ENCODE results near the gene CLEC6A.
"Not testable (repeated sequence)": the region's sequence is repeated elsewhere in the genome, so short reads cannot be mapped to it uniquely, and the experiment has no call there.

The CLEC6A gene

GRCh38 chr12:8496074-8496473 is 40.3 kb downstream of the CLEC6A start:
- not testable (repeated sequence) for DNase-seq

- DNase-seq: no peak
Measured at GRCh38 chr12:8499616-8500015, 43.9 kb downstream of the CLEC6A start.

GRCh38 chr12:8501720-8502119 is 46.0 kb downstream of the CLEC6A start:
- DNase-seq: no peak

- DNase-seq: no peak
Measured at GRCh38 chr12:8504351-8504750, 48.6 kb downstream of the CLEC6A start.

- no peak for DNase-seq
Measured at GRCh38 chr12:8507596-8507995, 51.8 kb downstream of the CLEC6A start.

GRCh38 chr12:8508223-8508622 is 52.5 kb downstream of the CLEC6A start:
- no peak for DNase-seq

GRCh38 chr12:8508910-8509841 is 53.4 kb downstream of the CLEC6A start:
- no peak for DNase-seq

- DNase-seq: no peak
Measured at GRCh38 chr12:8513256-8513655, 57.5 kb downstream of the CLEC6A start, which contains the start of gene CLEC4D. TSS of gene CLEC4D (plus strand) at chr12:8513503. CDS start at chr12:8513733, 230 bp downstream.

GRCh38 chr12:8517971-8518370 is 62.2 kb downstream of the CLEC6A start:
- DNase-seq: no peak

GRCh38 chr12:8519171-8519570 is 63.4 kb downstream of the CLEC6A start:
- DNase-seq: no peak

- DNase-seq: no peak
Measured at GRCh38 chr12:8527250-8528130, 71.7 kb downstream of the CLEC6A start.
